Esophagus squamous epithelium (tissue), 4 donors: ENCODE results near the gene LRP1B.

Experiments used
- POLR2A ChIP-seq, 4 donors: fragments of 450-650 bp; IDR thresholded peaks; one replicate each; pipeline ENCODE4 v1.6.1; 2017; ENCODE audit warnings: antibody characterized with exemption in 4 of 4, mild to moderate bottlenecking in 4 of 4, moderate library complexity in 3 of 4
- TF ChIP-seq, protein P1 (sequence below), 6 experiments: fragments of 450-650 bp in 4 of 6; fragments of 200-600 bp in 2 of 6; sonication (generic) in 2 of 6; IDR thresholded peaks; one replicate each; pipeline ENCODE4 v1.5.1; 2016 to 2019; ENCODE audit warnings: antibody characterized with exemption in 6 of 6, mild to moderate bottlenecking in 4 of 6, moderate library complexity in 4 of 6

DNA sequence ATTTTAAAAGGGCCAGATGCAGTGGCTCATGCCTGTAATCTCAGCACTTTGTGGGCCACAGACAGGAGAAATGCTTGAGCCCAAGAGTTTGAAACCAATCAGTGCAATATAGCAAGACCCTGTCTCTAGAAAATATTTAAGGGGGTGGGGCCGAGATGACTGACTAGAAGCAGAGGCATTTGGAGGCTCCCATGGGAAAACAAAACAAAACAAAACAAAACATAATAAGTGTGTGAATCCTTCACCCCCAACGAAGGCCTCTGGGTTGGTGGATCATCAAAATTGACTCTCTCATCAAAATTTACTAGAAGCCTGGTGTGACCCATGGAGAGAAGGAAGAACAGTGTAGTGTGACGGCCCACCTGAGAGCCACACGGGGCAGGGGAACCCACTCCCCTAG lies 560.9 kb downstream of the LRP1B start:
- TF ChIP-seq, protein P1, sequence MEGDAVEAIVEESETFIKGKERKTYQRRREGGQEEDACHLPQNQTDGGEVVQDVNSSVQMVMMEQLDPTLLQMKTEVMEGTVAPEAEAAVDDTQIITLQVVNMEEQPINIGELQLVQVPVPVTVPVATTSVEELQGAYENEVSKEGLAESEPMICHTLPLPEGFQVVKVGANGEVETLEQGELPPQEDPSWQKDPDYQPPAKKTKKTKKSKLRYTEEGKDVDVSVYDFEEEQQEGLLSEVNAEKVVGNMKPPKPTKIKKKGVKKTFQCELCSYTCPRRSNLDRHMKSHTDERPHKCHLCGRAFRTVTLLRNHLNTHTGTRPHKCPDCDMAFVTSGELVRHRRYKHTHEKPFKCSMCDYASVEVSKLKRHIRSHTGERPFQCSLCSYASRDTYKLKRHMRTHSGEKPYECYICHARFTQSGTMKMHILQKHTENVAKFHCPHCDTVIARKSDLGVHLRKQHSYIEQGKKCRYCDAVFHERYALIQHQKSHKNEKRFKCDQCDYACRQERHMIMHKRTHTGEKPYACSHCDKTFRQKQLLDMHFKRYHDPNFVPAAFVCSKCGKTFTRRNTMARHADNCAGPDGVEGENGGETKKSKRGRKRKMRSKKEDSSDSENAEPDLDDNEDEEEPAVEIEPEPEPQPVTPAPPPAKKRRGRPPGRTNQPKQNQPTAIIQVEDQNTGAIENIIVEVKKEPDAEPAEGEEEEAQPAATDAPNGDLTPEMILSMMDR (IDR thresholded peaks at IDR 0.05): no peak
- TF ChIP-seq POLR2A (IDR thresholded peaks at IDR 0.05): no peak
